LNCaP clone FGC (cell line): ENCODE measurements around the gene MAP3K12.
"Not testable (repeated sequence)": the region's sequence is repeated elsewhere in the genome, so short reads cannot be mapped to it uniquely, and the experiment has no call there.

Experiments
- DNase-seq: peaks from one replicate; pipeline ENCODE4 v3.0.0-alpha.2; 2011; ENCODE audit warnings: low read depth
- H3K4me3 ChIP-seq: 2 replicates; pipeline ENCODE4 v1.5.1; 2011; ENCODE audit warnings: mild to moderate bottlenecking, low read depth, low read length, control low read depth
- CTCF ChIP-seq: IDR thresholded peaks from 2 replicates; pipeline ENCODE4 v1.5.1; 2012; ENCODE audit warnings: mild to moderate bottlenecking; ENCODE audit not compliant: control insufficient read depth, insufficient read depth; ENCODE audit errors: extremely low read depth

MAP3K12 gene

GRCh38 chr12:53451661-53452158, 47.5 kb downstream of the MAP3K12 start, which contains the start of gene PCBP2:
TSS of gene PCBP2 (plus strand) at chr12:53452102. CDS start at chr12:53454801, 2,699 bp downstream.
- TF ChIP-seq CTCF: peak; percentile 92
- peak; percentile 99 for DNase-seq
- peak within 1 kb of the TSS; percentile 72 for H3K4me3 ChIP-seq

- H3K4me3 ChIP-seq: no peak overlapping the region
- TF ChIP-seq CTCF: no peak
- DNase-seq: no peak
These were observed 48.3 kb downstream of the MAP3K12 start for GRCh38 chr12:53450936-53451335.

GRCh38 chr12:53444593-53445325, 54.5 kb downstream of the MAP3K12 start:
- DNase-seq, H3K4me3 ChIP-seq: not testable (repeated sequence)

GRCh38 chr12:53443955-53444354, 55.3 kb downstream of the MAP3K12 start:
- H3K4me3 ChIP-seq: no peak overlapping the region
- TF ChIP-seq CTCF: no peak
- no peak for DNase-seq

- peak; percentile 98 for DNase-seq
- H3K4me3 ChIP-seq: peak within 1 kb of the TSS; percentile 91
- TF ChIP-seq CTCF: no peak
These were observed 58.0 kb downstream of the MAP3K12 start, which contains the start of gene PRR13 for GRCh38 chr12:53441040-53441833. TSS of gene PRR13 (plus strand) at chr12:53441734. CDS start at chr12:53442715, 981 bp downstream.

GRCh38 chr12:53439582-53439981, 59.7 kb downstream of the MAP3K12 start:
- not testable (repeated sequence) for H3K4me3 ChIP-seq, DNase-seq

GRCh38 chr12:53435326-53435725, 63.9 kb downstream of the MAP3K12 start:
- DNase-seq: not testable (repeated sequence)

GRCh38 chr12:53431187-53431586, 68.1 kb downstream of the MAP3K12 start:
- no peak overlapping the region for H3K4me3 ChIP-seq
- TF ChIP-seq CTCF: no peak
- no peak for DNase-seq

More at GRCh38 chr12:53435326-53435725, 63.9 kb downstream of the MAP3K12 start:
- not testable (repeated sequence) for H3K4me3 ChIP-seq
